Testis (tissue), 3 donors: Measurements from ENCODE around the gene GLRA3. TPM values are rescaled to one million over a fixed set of nuclear protein-coding genes. Genes with fewer than 3 reads are reported as not detected.

ENCODE experiments used
- DNase-seq: peaks from one replicate; pipeline ENCODE4 v3.0.0-alpha.2; 2019
- H3K27ac ChIP-seq, 2 donors: fragments of 200-600 bp; sonication (generic); one replicate each; pipeline ENCODE4 v1.5.1; 2019
- H3K27me3 ChIP-seq: fragments of 200-600 bp; sonication (generic); one replicate; pipeline ENCODE4 v1.5.1; 2019
- H3K36me3 ChIP-seq: fragments of 200-600 bp; sonication (generic); one replicate; pipeline ENCODE4 v1.5.1; 2017; ENCODE audit warnings: low read depth; ENCODE audit errors: missing control alignments
- H3K4me1 ChIP-seq: fragments of 200-600 bp; sonication (generic); one replicate; pipeline ENCODE4 v1.5.1; 2019
- H3K4me3 ChIP-seq, 2 donors: fragments of 200-600 bp; sonication (generic); one replicate each; pipeline ENCODE4 v1.5.1; 2017 to 2019
- H3K9me3 ChIP-seq: fragments of 200-600 bp; sonication (generic); one replicate; pipeline ENCODE4 v1.5.1; 2017
- CTCF ChIP-seq, 3 experiments: fragments of 450-650 bp in 2 of 3; fragments of 200-600 bp in 1 of 3; sonication (generic) in 1 of 3; IDR thresholded peaks; one replicate each; pipeline ENCODE4 v1.5.1; 2016 to 2019; ENCODE audit warnings: antibody characterized with exemption in 3 of 3, mild to moderate bottlenecking in 2 of 3, moderate library complexity in 1 of 3
- POLR2A ChIP-seq: fragments of 450-650 bp; IDR thresholded peaks from one replicate; pipeline ENCODE4 v1.6.1; 2017; ENCODE audit warnings: antibody characterized with exemption, mild to moderate bottlenecking, moderate library complexity
- WGBS, 2 donors: methylation state at CpG; one replicate each; pipeline ENCODE4 v1.1.5; 2018; 5-methylcytosine and 5-hydroxymethylcytosine counted together
- intact Hi-C: fragments of 100-400 bp; cut with DNase I; formaldehyde crosslinking; loops from one replicate; pipeline ENCODE4 v1.15.1; 2023; ENCODE audit warnings: low total_unique reads
- polyA plus RNA-seq: library from polyadenylated mRNA; stranded (reverse); fragments of 350-450 nt; fragmentation: Illumina TruSeq; extraction: RNeasy Lipid Tissue Mini Kit (QIAGEN cat#74804); gene quantifications from one replicate; pipeline ENCODE4 v1.2.3, GENCODE V29; 2014; ENCODE audit warnings: low read depth, low replicate concordance; ENCODE audit not compliant: insufficient read depth
- total RNA-seq, 2 donors: library from RNA; depleted of rRNA; stranded (reverse); fragments of >200 nt; gene quantifications; one replicate each; pipeline ENCODE4 v1.2.3, GENCODE V29; 2016

The GLRA3 gene
- total and polyA plus RNA-seq, 3 donors from 2014 or later: 1.2 to 1.3 (median 1.3) TPM

- intact Hi-C loops: no loop called here
- no peak for DNase-seq
- Histone ChIP-seq H3K4me1 (no peaks in the 10 kb centered on the region), H3K27ac (no peak overlapping the region), H3K36me3 (no peaks in the 10 kb centered on the region), H3K9me3 (no peaks in the 10 kb centered on the region), H3K4me3 (no peak overlapping the region), H3K27me3 (no peaks in the 10 kb centered on the region)
- TF ChIP-seq CTCF (IDR thresholded peaks at IDR 0.05) (no peak), POLR2A (no peak)
- WGBS, 2 donors: 70% methylated on average over 4 of the region's 4 CpGs
Measured at GRCh38 chr4:174681723-174682300, 147.2 kb downstream of the GLRA3 start.

- intact Hi-C loops: no loop called here
- Histone ChIP-seq H3K4me3 (no peak overlapping the region), H3K36me3 (no peaks in the 10 kb centered on the region), H3K27ac (no peak overlapping the region), H3K4me1 (no peaks in the 10 kb centered on the region), H3K27me3 (no peaks in the 10 kb centered on the region), H3K9me3 (no peaks in the 10 kb centered on the region)
- no peak for DNase-seq
- no peak for TF ChIP-seq CTCF (IDR thresholded peaks at IDR 0.05)
- TF ChIP-seq POLR2A: no peak
- WGBS, 2 donors: 86 to 97% methylated on average over 1 of the region's 1 CpG
Measured at GRCh38 chr4:174674305-174674840, 154.7 kb downstream of the GLRA3 start.

GRCh38 chr4:174673865-174674264 is 155.2 kb downstream of the GLRA3 start:
- Histone ChIP-seq H3K9me3 (no peaks in the 10 kb centered on the region), H3K36me3 (no peaks in the 10 kb centered on the region), H3K4me1 (no peaks in the 10 kb centered on the region), H3K27me3 (no peaks in the 10 kb centered on the region), H3K27ac (no peak overlapping the region), H3K4me3 (no peak overlapping the region)
- intact Hi-C loops: no loop called here
- DNase-seq: no peak
- TF ChIP-seq CTCF (IDR thresholded peaks at IDR 0.05) (no peak), POLR2A (no peak)

- no peak overlapping the region for H3K4me3 ChIP-seq
- 78 to 82% methylated on average over 4 of the region's 4 CpGs for WGBS, 2 donors
- intact Hi-C loops: no loop called here
- no peaks in the 10 kb centered on the region for H3K4me1 ChIP-seq
- no peaks in the 10 kb centered on the region for H3K36me3 ChIP-seq
- no peaks in the 10 kb centered on the region for H3K27me3 ChIP-seq
- H3K27ac ChIP-seq: no peak overlapping the region
- H3K9me3 ChIP-seq: no peaks in the 10 kb centered on the region
- TF ChIP-seq POLR2A (no peak), CTCF (IDR thresholded peaks at IDR 0.05) (no peak)
- DNase-seq: no peak
Measured at GRCh38 chr4:174672276-174672675, 156.8 kb downstream of the GLRA3 start.

GRCh38 chr4:174669270-174669669 is 159.8 kb downstream of the GLRA3 start:
- no peaks in the 10 kb centered on the region for H3K9me3 ChIP-seq
- no peaks in the 10 kb centered on the region for H3K4me1 ChIP-seq
- WGBS, 2 donors: 85 to 87% methylated on average over 3 of the region's 3 CpGs
- H3K27ac ChIP-seq: no peak overlapping the region
- no peak for DNase-seq
- no peaks in the 10 kb centered on the region for H3K27me3 ChIP-seq
- H3K36me3 ChIP-seq: no peaks in the 10 kb centered on the region
- intact Hi-C loops: no loop called here
- TF ChIP-seq POLR2A (no peak), CTCF (IDR thresholded peaks at IDR 0.05) (no peak)
- H3K4me3 ChIP-seq: no peak overlapping the region
